K562 (cell line): ENCODE measurements around the gene COX4I2. TPM values are rescaled to one million over a fixed set of nuclear protein-coding genes. Genes with fewer than 3 reads are reported as not detected.
A peak's percentile ranks its signal among the peaks of the same experiment; 100 is the strongest.

Source experiments
- GATAD2A ChIP-seq: fragments of 450-650 bp; IDR thresholded peaks from 2 replicates; pipeline ENCODE4 v1.6.1; 2017
- KLF16 ChIP-seq: IDR thresholded peaks from 2 replicates; pipeline ENCODE4 v1.6.1; 2016; ENCODE audit warnings: antibody characterized with exemption
- NRF1 ChIP-seq, 2 experiments: fragments of 450-650 bp; IDR thresholded peaks in 1 of 2; conservative IDR thresholded peaks in 1 of 2; 2 replicates each; pipeline ENCODE4 v1.6.1; 2014; ENCODE audit warnings: mild to moderate bottlenecking in 2 of 2
- PCBP1 ChIP-seq: fragments of 200-400 bp; formaldehyde crosslinking; IDR thresholded peaks from 2 replicates; pipeline ENCODE4 v1.6.1; 2018; ENCODE audit warnings: mild to moderate bottlenecking, low read depth, low read length; ENCODE audit not compliant: poor library complexity, severe bottlenecking
- RBBP5 ChIP-seq: fragments of 200-600 bp; sonication (generic); IDR thresholded peaks from 2 replicates; pipeline ENCODE4 v1.6.1; 2012; ENCODE audit warnings: borderline replicate concordance, mild to moderate bottlenecking, low read length, control low read depth, inconsistent platforms; ENCODE audit not compliant: insufficient read depth, poor library complexity, severe bottlenecking
- RBM22 ChIP-seq: fragments of 200-400 bp; formaldehyde crosslinking; IDR thresholded peaks from 2 replicates; pipeline ENCODE4 v1.6.1; 2018; ENCODE audit warnings: low read length, low read depth; ENCODE audit not compliant: poor library complexity, severe bottlenecking
- SMAD1 ChIP-seq: fragments of 150-350 bp; IDR thresholded peaks from 2 replicates; pipeline ENCODE4 v1.6.1; 2014; ENCODE audit warnings: low read length, low read depth; ENCODE audit not compliant: partially characterized antibody
- SRF ChIP-seq, 2 experiments: fragments of 250-450, 450-650 bp in 1 of 2; sonication (Bioruptor Pico) in 1 of 2; sonication (generic) in 1 of 2; formaldehyde crosslinking; IDR thresholded peaks; 2 replicates each; pipeline versions ENCODE4 v1.5.0 to v1.5.1; 2020 to 2022; ENCODE audit warnings: mild to moderate bottlenecking in 1 of 2, missing genetic modification reagents in 1 of 2
- ZEB2 ChIP-seq: fragments of 450-650 bp; IDR thresholded peaks from 2 replicates; pipeline ENCODE4 v1.6.1; 2016
- ZNF239 ChIP-seq: fragments of 250-450 bp; sonication (Bioruptor Pico); IDR thresholded peaks from 2 replicates; pipeline ENCODE4 v1.4.0; 2020; ENCODE audit warnings: mild to moderate bottlenecking
- polyA plus RNA-seq, 8 experiments: library from polyadenylated mRNA; depleted of rRNA in 4 of 8; stranded (reverse) in 5 of 8; unstranded in 3 of 8; fragments of >200 nt; fragmentation: Nextera tagmentation in 2 of 8; fragmentation: Illumina TruSeq in 1 of 8; extraction: Ambion mirVana in 2 of 8; extraction: Trizol in 1 of 8; gene quantifications; 2 replicates each; pipeline versions ENCODE4 v1.2.1 to v1.2.3, GENCODE V29; 2011 to 2014; ENCODE audit warnings: inconsistent platforms in 1 of 8, missing spikeins in 1 of 8
- total RNA-seq, 7 experiments: library from RNA; depleted of rRNA in 6 of 7; stranded (reverse); fragments of >200 nt in 6 of 7; fragmentation: Illumina TruSeq in 2 of 7; extraction: Trizol in 2 of 7; gene quantifications; 2 replicates each; pipeline versions ENCODE4 v1.2.1 to v1.2.3, GENCODE V29; 2011 to 2021; ENCODE audit warnings: low replicate concordance in 1 of 7
- TF ChIP-seq, protein P1 (sequence below), 3 experiments: fragments of 200-800 bp in 1 of 3; fragments of 250-450 bp in 1 of 3; fragments of 450-650 bp in 1 of 3; sonication (Bioruptor Pico) in 1 of 3; sonication (Bioruptor generic) in 1 of 3; formaldehyde crosslinking in 1 of 3; IDR thresholded peaks; 2 replicates each; pipeline versions ENCODE4 v1.6.1 to v1.8.0; 2016 to 2022; ENCODE audit warnings: mild to moderate bottlenecking in 2 of 3, missing genetic modification characterization in 2 of 3, missing compliant biosample characterization in 1 of 3, moderate library complexity in 1 of 3
- TF ChIP-seq, protein P2 (sequence below), 3 experiments: fragments of 200-800 bp in 1 of 3; sonication (Bioruptor generic) in 1 of 3; sonication (generic) in 1 of 3; formaldehyde crosslinking in 1 of 3; IDR thresholded peaks; 2 replicates each; pipeline versions ENCODE4 v1.6.1 to v1.8.0; 2016 to 2022; ENCODE audit warnings: mild to moderate bottlenecking in 2 of 3, missing compliant biosample characterization in 2 of 3, missing genetic modification characterization in 2 of 3, missing genetic modification reagents in 1 of 3
- TF ChIP-seq, protein P3 (sequence below): sonication (generic); formaldehyde crosslinking; IDR thresholded peaks from 2 replicates; pipeline ENCODE4 v1.8.1; 2023; ENCODE audit warnings: missing genetic modification reagents, mild to moderate bottlenecking, borderline replicate concordance

COX4I2 gene
- total and polyA plus RNA-seq, 9 of the 15 experiments (the other 6 are each of a cell fraction or from before 2014, with no cell fraction given) = not detected

DNA sequence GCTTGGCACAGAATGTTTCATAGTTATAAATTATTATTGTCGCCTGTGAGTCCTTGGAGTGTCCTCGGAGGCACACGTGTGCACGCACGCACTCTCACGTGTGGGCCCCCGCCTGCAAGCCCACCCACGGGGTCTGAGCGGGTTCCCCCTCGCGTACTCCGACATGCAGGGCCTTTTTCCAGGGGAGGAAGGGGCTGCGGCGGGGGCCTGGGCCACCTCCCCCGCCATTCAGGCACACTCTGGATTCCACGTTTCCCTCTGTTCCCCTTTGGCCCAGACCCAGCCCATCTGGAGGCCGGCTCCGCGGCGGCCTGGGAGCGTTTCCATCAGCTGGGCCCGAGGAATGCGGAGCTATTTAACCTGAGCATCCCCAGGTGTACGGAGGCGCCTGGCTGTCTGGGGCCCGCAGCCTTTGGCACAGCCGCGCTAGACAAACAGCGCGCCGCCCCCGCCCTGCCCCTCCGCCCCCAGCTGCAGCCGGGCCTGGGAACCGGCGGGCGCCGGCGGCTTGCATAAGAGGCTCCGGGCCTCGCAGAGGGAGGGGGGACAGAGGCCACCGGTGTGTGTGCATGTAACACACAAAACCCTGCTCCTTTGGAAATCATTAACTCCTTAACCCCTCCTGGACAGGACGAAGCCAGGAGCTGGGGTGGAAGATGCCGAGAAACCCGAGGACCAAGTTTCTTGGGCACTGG lies 29.3 kb upstream of the COX4I2 start (continued):
- TF ChIP-seq, protein P1, sequence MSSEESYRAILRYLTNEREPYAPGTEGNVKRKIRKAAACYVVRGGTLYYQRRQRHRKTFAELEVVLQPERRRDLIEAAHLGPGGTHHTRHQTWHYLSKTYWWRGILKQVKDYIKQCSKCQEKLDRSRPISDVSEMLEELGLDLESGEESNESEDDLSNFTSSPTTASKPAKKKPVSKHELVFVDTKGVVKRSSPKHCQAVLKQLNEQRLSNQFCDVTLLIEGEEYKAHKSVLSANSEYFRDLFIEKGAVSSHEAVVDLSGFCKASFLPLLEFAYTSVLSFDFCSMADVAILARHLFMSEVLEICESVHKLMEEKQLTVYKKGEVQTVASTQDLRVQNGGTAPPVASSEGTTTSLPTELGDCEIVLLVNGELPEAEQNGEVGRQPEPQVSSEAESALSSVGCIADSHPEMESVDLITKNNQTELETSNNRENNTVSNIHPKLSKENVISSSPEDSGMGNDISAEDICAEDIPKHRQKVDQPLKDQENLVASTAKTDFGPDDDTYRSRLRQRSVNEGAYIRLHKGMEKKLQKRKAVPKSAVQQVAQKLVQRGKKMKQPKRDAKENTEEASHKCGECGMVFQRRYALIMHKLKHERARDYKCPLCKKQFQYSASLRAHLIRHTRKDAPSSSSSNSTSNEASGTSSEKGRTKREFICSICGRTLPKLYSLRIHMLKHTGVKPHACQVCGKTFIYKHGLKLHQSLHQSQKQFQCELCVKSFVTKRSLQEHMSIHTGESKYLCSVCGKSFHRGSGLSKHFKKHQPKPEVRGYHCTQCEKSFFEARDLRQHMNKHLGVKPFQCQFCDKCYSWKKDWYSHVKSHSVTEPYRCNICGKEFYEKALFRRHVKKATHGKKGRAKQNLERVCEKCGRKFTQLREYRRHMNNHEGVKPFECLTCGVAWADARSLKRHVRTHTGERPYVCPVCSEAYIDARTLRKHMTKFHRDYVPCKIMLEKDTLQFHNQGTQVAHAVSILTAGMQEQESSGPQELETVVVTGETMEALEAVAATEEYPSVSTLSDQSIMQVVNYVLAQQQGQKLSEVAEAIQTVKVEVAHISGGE (CRISPR knock-in tag; IDR thresholded peaks at IDR 0.05) = peak in 1 of 3 experiments; percentile 32; a peak in 1 of 6 replicates
- TF ChIP-seq SRF (CRISPR knock-in tag; IDR thresholded peaks at IDR 0.05) (peak in 1 of 2 experiments; percentile 49; a peak in 2 of 4 replicates), ZNF239 (CRISPR knock-in tag) (no peak), SMAD1 (peak; percentile 46), ZEB2 (peak; percentile 94), GATAD2A (peak; percentile 51; the same call in 1 of the 2 replicates), NRF1 (conservative IDR thresholded peaks at IDR 0.05 in 1 of 2, IDR thresholded peaks at IDR 0.05 in 1 of 2) (0 out of 4 replicates have a peak, but pooled peaks of 1 of the 2 experiments have one; percentile 29), RBBP5 (peak; percentile 37), RBM22 (peak; percentile 80), PCBP1 (peak; percentile 74), KLF16 (peak; percentile 72)
- TF ChIP-seq, protein P2, sequence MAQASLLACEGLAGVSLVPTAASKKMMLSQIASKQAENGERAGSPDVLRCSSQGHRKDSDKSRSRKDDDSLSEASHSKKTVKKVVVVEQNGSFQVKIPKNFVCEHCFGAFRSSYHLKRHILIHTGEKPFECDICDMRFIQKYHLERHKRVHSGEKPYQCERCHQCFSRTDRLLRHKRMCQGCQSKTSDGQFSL (CRISPR knock-in tag; IDR thresholded peaks at IDR 0.05) = 0 out of 2 replicates have a peak, but pooled peaks have one; percentile 26
- TF ChIP-seq, protein P2 (tag; IDR thresholded peaks at IDR 0.05) = no peak
- TF ChIP-seq, protein P3, sequence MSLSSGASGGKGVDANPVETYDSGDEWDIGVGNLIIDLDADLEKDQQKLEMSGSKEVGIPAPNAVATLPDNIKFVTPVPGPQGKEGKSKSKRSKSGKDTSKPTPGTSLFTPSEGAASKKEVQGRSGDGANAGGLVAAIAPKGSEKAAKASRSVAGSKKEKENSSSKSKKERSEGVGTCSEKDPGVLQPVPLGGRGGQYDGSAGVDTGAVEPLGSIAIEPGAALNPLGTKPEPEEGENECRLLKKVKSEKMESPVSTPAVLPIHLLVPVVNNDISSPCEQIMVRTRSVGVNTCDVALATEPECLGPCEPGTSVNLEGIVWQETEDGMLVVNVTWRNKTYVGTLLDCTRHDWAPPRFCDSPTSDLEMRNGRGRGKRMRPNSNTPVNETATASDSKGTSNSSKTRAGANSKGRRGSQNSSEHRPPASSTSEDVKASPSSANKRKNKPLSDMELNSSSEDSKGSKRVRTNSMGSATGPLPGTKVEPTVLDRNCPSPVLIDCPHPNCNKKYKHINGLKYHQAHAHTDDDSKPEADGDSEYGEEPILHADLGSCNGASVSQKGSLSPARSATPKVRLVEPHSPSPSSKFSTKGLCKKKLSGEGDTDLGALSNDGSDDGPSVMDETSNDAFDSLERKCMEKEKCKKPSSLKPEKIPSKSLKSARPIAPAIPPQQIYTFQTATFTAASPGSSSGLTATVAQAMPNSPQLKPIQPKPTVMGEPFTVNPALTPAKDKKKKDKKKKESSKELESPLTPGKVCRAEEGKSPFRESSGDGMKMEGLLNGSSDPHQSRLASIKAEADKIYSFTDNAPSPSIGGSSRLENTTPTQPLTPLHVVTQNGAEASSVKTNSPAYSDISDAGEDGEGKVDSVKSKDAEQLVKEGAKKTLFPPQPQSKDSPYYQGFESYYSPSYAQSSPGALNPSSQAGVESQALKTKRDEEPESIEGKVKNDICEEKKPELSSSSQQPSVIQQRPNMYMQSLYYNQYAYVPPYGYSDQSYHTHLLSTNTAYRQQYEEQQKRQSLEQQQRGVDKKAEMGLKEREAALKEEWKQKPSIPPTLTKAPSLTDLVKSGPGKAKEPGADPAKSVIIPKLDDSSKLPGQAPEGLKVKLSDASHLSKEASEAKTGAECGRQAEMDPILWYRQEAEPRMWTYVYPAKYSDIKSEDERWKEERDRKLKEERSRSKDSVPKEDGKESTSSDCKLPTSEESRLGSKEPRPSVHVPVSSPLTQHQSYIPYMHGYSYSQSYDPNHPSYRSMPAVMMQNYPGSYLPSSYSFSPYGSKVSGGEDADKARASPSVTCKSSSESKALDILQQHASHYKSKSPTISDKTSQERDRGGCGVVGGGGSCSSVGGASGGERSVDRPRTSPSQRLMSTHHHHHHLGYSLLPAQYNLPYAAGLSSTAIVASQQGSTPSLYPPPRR (CRISPR knock-in tag) = no peak
